NCI-H510A (cell line): ENCODE results near the gene IL17RD.

Experiments used
- DNase-seq: peaks from one replicate; lab custom pipeline; 2025; lab: John Stamatoyannopoulos, UW

IL17RD gene

GRCh38 chr3:57130571-57131209 is 34.5 kb downstream of the IL17RD start:
- DNase-seq, result peak; percentile 45

- DNase-seq, result no peak
These were observed 36.1 kb downstream of the IL17RD start for GRCh38 chr3:57128826-57129667.

GRCh38 chr3:57127891-57128518 is 37.1 kb downstream of the IL17RD start:
- no peak for DNase-seq

- no peak for DNase-seq
These were observed 38.9 kb downstream of the IL17RD start for GRCh38 chr3:57126244-57126643.

- no peak for DNase-seq
These were observed 44.5 kb downstream of the IL17RD start for GRCh38 chr3:57120451-57121174.

- no peak for DNase-seq
These were observed 45.1 kb downstream of the IL17RD start for GRCh38 chr3:57120040-57120439.

GRCh38 chr3:57118254-57118653 is 46.9 kb downstream of the IL17RD start:
- no peak for DNase-seq

GRCh38 chr3:57116501-57116900 is 48.7 kb downstream of the IL17RD start:
- no peak for DNase-seq

- no peak for DNase-seq
These were observed 52.9 kb downstream of the IL17RD start for GRCh38 chr3:57112206-57112605.

- peak; percentile 45 for DNase-seq
These were observed 54.4 kb downstream of the IL17RD start for GRCh38 chr3:57110798-57111197.

GRCh38 chr3:57110214-57110613 is 54.9 kb downstream of the IL17RD start:
- no peak for DNase-seq

- DNase-seq, result no peak
These were observed 55.5 kb downstream of the IL17RD start for GRCh38 chr3:57109437-57110199.

GRCh38 chr3:57108684-57109083 is 56.5 kb downstream of the IL17RD start:
- DNase-seq, result no peak

- no peak for DNase-seq
These were observed 59.6 kb downstream of the IL17RD start for GRCh38 chr3:57105585-57105984.

- peak; percentile 22 for DNase-seq
These were observed 65.0 kb downstream of the IL17RD start for GRCh38 chr3:57100046-57100695.

- no peak for DNase-seq
These were observed 66.5 kb downstream of the IL17RD start for GRCh38 chr3:57098418-57099310.

- DNase-seq, result no peak
These were observed 67.6 kb downstream of the IL17RD start for GRCh38 chr3:57097536-57097935.

GRCh38 chr3:57095363-57095762 is 69.8 kb downstream of the IL17RD start:
- no peak for DNase-seq

- DNase-seq, result no peak
These were observed 70.6 kb downstream of the IL17RD start for GRCh38 chr3:57094575-57094974.

GRCh38 chr3:57093971-57094535 is 71.1 kb downstream of the IL17RD start:
- no peak for DNase-seq
